UCSD-AML1 (cell line): ENCODE results near the gene CHD3.
A peak's percentile ranks its signal among the peaks of the same experiment; 100 is the strongest.
"Not testable (repeated sequence)": the region's sequence is repeated elsewhere in the genome, so short reads cannot be mapped to it uniquely, and the experiment has no call there.

Source experiments
- DNase-seq: peaks from one replicate; lab custom pipeline; 2025; ENCODE audit not compliant: unreplicated experiment; lab: John Stamatoyannopoulos, UW

Gene CHD3

DNA sequence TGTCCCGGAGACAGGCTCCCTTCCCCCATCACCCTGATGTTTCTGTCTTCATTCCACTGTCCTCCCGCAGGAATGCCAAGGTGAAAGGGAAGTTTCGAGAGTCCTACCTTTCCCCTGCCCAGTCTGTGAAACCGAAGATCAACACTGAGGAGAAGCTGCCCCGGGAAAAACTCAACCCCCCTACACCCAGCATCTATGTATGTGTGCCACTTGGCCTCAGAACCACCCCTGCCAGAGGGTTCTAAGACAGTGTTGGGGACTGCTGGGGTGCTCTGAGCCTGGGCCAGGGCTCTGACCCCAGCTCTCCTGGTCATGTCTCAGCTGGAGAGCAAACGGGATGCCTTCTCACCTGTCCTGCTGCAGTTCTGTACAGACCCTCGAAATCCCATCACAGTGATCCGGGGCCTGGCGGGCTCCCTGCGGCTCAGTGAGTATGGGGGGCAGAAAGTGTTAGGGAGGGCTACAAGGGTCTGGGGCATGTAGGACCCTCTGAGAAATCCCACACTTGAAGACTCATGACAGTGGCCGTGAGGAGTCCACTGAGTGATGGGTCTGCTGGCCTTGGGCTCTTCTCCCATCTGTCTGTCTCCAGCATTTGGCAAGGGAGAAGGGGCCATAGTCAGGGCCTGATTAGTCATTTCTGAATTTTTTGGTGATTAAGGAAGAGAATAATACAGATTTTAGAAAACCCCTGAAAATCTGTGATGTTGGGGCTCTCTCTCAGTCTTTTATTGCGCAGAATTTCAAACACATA lies 38.7 kb upstream of the CHD3 start:
- no peak for DNase-seq

DNA sequence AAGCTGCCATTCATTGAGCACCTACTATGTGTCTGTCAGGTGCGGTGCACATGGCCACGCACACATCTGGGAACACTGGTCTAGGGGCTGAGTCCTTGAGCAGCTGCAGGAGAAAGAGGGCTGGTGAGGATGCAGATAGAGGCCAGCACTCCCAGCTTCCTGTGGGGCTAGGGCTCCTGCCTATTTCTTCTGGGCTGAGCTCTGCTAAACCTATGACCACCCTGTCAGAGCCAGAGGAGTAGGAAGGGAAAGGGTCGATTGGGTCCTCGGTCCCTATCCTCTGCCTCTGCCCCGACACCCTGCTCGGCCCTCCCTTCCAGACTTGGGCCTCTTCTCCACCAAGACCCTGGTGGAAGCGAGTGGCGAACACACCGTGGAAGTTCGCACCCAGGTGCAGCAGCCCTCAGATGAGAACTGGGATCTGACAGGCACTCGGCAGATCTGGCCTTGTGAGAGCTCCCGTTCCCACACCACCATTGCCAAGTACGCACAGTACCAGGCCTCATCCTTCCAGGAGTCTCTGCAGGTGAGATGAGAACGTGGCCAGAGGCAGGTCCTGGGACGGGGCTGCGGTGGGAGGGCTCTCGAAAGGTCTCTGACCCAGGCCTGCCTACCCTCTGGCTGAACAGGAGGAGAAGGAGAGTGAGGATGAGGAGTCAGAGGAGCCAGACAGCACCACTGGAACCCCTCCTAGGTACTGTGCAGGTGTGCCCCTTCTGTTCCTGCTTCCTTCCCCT lies 37.7 kb upstream of the CHD3 start:
- DNase-seq: no peak

DNA sequence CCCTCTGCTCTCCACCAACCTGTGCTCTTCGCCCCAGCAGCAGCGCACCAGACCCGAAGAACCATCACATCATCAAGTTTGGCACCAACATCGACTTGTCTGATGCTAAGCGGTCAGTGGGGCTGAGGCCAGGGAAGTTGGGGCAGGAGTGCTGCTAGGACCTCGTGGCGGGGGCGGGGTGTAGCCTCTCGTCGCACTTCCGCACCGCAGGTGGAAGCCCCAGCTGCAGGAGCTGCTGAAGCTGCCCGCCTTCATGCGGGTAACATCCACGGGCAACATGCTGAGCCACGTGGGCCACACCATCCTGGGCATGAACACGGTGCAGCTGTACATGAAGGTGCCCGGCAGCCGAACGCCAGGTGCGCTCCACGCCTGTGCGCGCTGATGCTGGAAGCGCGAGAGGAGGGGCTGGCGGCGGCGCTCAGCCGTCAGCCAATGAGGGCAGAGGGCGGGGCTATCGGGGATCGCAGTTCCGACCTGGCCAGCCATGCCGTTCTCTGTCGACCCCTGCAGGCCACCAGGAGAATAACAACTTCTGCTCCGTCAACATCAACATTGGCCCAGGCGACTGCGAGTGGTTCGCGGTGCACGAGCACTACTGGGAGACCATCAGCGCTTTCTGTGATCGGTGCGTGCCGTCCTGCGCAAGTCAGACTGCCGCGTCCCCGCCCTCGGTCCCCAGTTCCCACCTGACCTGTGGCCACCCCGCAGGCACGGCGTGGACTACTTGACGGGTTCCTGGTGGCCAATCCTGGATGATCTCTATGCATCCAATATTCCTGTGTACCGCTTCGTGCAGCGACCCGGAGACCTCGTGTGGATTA lies 36.9 kb upstream of the CHD3 start:
- peak; percentile 49 for DNase-seq

DNA sequence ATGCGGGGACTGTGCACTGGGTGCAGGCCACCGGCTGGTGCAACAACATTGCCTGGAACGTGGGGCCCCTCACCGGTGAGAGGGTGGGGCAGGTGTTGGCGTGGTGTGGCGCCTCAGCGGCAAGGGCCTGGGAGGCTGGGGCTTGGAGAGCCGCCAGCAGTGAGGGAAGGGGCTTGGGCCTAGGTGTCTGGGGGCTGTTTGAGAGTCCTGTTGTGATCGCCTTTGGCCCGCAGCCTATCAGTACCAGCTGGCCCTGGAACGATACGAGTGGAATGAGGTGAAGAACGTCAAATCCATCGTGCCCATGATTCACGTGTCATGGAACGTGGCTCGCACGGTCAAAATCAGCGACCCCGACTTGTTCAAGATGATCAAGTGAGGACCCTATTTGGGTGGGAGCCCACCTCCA lies 36.3 kb upstream of the CHD3 start:
- DNase-seq: no peak

DNA sequence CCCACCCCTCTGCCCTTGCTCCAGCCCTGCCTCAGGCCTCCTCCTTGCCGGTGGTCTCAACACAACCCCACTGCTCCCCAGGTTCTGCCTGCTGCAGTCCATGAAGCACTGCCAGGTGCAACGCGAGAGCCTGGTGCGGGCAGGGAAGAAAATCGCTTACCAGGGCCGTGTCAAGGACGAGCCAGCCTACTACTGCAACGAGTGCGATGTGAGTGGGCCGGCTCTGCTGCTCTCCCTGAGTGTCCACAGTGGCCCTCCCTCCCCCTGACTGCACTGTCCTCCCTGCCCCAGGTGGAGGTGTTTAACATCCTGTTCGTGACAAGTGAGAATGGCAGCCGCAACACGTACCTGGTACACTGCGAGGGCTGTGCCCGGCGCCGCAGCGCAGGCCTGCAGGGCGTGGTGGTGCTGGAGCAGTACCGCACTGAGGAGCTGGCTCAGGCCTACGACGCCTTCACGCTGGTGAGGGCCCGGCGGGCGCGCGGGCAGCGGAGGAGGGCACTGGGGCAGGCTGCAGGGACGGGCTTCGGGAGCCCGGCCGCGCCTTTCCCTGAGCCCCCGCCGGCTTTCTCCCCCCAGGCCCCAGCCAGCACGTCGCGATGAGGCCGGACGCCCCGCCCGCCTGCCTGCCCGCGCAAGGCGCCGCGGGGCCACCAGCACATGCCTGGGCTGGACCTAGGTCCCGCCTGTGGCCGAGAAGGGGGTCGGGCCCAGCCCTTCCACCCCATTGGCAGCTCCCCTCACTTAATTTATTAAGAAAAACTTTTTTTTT lies 35.5 kb upstream of the CHD3 start:
- DNase-seq: no peak

DNA sequence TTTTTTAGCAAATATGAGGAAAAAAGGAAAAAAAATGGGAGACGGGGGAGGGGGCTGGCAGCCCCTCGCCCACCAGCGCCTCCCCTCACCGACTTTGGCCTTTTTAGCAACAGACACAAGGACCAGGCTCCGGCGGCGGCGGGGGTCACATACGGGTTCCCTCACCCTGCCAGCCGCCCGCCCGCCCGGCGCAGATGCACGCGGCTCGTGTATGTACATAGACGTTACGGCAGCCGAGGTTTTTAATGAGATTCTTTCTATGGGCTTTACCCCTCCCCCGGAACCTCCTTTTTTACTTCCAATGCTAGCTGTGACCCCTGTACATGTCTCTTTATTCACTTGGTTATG lies 34.9 kb upstream of the CHD3 start:
- DNase-seq: no peak

DNA sequence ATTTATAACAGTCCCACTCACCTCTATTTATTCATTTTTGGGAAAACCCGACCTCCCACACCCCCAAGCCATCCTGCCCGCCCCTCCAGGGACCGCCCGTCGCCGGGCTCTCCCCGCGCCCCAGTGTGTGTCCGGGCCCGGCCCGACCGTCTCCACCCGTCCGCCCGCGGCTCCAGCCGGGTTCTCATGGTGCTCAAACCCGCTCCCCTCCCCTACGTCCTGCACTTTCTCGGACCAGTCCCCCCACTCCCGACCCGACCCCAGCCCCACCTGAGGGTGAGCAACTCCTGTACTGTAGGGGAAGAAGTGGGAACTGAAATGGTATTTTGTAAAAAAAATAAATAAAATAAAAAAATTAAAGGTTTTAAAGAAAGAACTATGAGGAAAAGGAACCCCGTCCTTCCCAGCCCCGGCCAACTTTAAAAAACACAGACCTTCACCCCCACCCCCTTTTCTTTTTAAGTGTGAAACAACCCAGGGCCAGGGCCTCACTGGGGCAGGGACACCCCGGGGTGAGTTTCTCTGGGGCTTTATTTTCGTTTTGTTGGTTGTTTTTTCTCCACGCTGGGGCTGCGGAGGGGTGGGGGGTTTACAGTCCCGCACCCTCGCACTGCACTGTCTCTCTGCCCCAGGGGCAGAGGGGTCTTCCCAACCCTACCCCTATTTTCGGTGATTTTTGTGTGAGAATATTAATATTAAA lies 34.4 kb upstream of the CHD3 start:
- no peak for DNase-seq

GRCh38 chr17:7854851-7855659 lies 33.5 kb upstream of the CHD3 start, which contains the start of gene TMEM88:
TMEM88 (plus strand) TSS chr17:7855066; CDS start chr17:7855075, 9 bp downstream.
- DNase-seq: no peak

DNA sequence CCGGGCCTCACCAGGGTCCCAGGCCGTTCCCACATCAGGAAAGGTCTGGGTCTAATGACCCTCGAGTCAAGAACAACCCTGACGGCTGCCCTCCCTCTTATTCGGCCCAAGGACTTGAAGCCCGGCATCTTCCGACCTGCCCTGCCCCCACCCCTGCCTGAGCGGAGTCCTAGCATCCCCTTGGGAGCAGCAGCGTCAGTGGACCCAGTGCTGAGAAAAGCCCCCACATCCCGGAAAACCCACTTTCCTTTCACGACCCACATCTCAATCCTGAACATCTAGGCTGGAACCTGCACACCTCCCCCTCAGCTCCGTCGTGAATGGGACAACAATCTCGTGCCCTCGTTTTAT lies 33.0 kb upstream of the CHD3 start:
- DNase-seq: no peak

- DNase-seq: peak; percentile 73
Measured at GRCh38 chr17:7856011-7856810, 32.4 kb upstream of the CHD3 start.

DNA sequence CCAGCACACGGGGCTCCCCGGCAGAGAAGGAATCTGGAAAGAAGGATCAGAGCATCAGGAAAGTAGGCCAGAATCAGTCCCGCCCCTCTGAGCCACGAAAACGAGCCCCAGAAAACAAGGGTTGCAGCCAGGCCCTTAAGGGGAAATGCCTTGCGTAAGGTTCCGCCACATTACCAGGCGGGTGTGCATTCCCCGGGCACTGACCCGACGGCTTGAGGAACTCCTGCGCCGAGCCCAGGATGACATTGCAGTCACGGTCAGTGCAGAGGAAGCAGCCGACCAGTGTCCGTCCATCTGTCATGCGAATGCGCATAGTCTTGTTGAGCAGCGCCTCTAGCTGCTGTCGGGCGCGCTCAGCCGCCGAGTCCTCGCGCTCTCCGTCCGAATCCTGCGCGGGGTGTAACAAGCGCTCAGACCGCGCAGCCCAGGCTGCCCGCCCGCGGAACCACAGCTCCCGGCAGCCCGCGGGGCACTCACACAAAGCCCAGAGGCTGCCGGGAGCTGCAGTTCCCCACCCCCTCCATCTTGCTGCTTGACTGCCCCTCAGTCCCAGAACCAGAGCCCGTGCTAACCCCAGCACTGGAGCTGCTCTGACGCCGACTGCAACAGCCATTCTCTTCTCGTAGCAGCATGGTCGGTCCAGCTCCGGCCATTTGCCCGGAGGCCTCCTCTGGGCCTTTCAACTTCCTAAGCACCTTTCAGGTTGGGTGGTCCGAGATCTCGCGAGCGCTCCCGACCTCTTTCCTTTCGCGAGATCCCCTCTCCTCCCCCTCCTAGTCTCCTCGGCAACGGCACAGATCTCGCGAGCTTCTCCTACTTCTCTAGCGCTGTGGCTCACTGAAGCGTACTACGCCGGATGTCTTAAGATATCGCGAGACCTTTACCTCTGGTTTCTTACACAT lies 31.5 kb upstream of the CHD3 start, which contains the start of gene NAA38:
Gene NAA38 (minus strand): TSS at position 749 of the 902 bp plus-strand sequence. CDS start 96 bp downstream, at position 653.
- peak; percentile 96 for DNase-seq

DNA sequence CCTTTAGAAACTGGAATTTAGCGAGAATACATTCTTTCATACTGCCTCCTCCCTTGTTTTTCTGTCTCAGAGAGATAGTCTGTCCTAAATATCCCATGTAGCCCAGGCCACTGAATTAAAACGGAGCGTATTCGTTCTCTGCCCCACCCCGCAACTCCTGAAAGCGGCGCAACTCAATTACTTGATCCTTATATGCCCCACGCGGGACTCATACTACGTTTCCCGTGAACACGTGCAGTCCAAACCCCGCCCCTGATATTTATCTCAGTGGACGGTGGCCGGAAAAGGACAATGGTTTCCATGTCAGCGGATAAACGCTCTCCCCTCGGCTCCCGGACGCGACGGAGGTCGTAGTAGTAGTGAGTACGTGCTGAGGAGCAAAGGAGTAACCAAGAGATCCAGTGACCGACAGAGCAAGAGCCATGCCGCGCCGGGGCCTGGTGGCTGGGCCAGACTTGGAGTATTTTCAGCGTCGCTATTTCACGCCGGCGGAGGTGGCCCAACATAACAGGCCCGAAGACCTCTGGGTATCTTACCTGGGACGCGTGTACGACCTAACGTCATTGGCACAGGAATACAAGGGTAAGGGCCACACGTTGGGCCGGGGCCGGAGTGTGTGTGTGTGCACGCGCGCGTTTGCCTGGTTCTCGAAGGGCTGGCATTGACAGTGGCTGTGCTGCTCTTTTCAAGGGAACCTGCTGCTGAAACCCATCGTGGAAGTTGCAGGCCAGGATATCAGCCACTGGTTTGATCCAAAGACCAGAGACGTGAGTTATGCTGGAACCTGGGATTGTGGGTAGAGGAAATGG lies 30.7 kb upstream of the CHD3 start, which contains the start of gene CYB5D1:
Gene CYB5D1 (plus strand): TSS at position 291 of the 809 bp plus-strand sequence. CDS start 132 bp downstream, at position 423.
- DNase-seq: peak; percentile 89

- no peak for DNase-seq
Measured at GRCh38 chr17:7858522-7858810, 30.1 kb upstream of the CHD3 start.

GRCh38 chr17:7859028-7859427 lies 29.6 kb upstream of the CHD3 start:
- DNase-seq: no peak

DNA sequence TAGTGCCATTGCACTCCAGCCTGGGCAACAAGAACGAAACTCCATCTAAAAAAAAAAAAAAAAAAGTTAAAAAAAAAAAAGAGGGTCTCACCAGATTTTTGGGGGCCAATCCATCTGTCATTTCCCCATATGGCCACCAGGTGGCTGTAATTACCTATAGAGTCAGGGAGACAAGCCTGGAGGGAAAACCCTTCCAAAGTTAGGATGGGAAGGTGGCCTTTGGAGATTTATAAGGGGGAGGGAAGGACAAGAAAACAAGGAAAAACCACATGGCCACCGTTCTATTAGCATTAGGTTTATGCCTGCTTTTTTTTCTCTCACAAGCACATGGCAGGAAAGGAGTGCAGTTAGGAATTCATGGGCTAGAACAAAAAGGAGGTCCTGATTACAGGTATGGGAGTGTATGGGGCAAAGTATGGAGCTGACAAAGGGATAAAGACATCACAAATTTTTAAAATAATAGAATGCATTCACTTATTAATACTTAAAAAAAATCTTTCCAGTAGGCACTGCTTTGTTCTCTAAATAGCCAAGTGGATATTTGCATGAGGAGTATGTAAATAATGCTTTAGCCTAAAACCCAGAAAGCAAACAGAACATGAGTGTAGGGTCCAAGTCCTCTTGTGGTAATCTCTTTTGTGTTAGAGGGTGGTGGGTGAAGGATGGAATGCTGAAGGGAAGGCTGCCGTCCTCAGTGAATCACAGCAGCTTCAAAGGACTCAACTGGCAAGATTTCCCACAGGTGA lies 25.7 kb upstream of the CHD3 start:
- no peak for DNase-seq

DNA sequence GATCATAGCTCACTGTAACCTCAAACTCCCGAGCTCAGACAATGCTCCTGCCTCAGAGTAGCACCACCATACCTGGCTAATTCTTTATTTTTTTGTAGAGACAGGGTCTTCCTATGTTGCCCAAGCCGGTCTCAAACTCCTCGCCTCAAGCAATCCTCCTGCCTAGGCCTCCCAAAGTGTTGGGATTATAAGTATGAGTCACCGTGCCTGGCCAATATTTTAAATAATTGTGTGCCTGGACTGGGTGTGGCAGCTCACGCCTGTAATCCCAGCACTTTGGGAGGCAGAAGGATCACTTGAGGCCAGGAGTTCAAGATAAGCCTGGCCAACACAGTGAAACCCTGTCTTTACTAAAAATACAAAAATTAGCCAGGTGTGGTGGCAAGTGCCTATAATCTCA lies 24.2 kb upstream of the CHD3 start:
- not testable (repeated sequence) for DNase-seq
